Smooth muscle cell (in vitro differentiated cells): Measurements from ENCODE around the gene TOR1B. TPM values are rescaled to one million over a fixed set of nuclear protein-coding genes. Genes with fewer than 3 reads are reported as not detected.

Experiments
- DNase-seq: peaks from one replicate; lab custom pipeline; 2025; ENCODE audit not compliant: unreplicated experiment; lab: John Stamatoyannopoulos, UW
- H2AFZ ChIP-seq: fragments of 200-600 bp; sonication (generic); 2 replicates; pipeline ENCODE4 v1.6.0; 2016; ENCODE audit warnings: antibody characterized with exemption, low read depth, mild to moderate bottlenecking
- H3F3A ChIP-seq: fragments of 200-600 bp; sonication (generic); 2 replicates; pipeline ENCODE4 v1.6.0; 2017; ENCODE audit warnings: antibody characterized with exemption, low read depth
- H3K27ac ChIP-seq: fragments of 200-600 bp; sonication (generic); 2 replicates; pipeline ENCODE4 v1.5.1; 2016; ENCODE audit warnings: low read depth, mild to moderate bottlenecking
- H3K27me3 ChIP-seq: fragments of 200-600 bp; sonication (generic); 2 replicates; pipeline ENCODE4 v1.6.1; 2016; ENCODE audit warnings: low read depth, mild to moderate bottlenecking
- H3K36me3 ChIP-seq: fragments of 200-600 bp; sonication (generic); 2 replicates; pipeline ENCODE4 v1.5.1; 2016; ENCODE audit warnings: low read depth
- H3K4me1 ChIP-seq: fragments of 200-600 bp; sonication (generic); 2 replicates; pipeline ENCODE4 v1.5.1; 2016; ENCODE audit warnings: low read depth
- H3K4me2 ChIP-seq: fragments of 200-600 bp; sonication (generic); 2 replicates; pipeline ENCODE4 v1.6.0; 2016; ENCODE audit warnings: mild to moderate bottlenecking
- H3K4me3 ChIP-seq: fragments of 200-600 bp; sonication (generic); 2 replicates; pipeline ENCODE4 v1.5.1; 2016; ENCODE audit warnings: mild to moderate bottlenecking
- H3K79me2 ChIP-seq: fragments of 200-600 bp; sonication (generic); 2 replicates; pipeline ENCODE4 v1.6.0; 2016; ENCODE audit warnings: low read depth, mild to moderate bottlenecking
- H3K9ac ChIP-seq: fragments of 200-600 bp; sonication (generic); 2 replicates; pipeline ENCODE4 v1.6.0; 2016; ENCODE audit warnings: low read depth
- H3K9me3 ChIP-seq: fragments of 200-600 bp; sonication (generic); replicated peaks from 2 replicates; pipeline ENCODE4 v1.5.1; 2016; ENCODE audit warnings: low read depth
- H4K20me1 ChIP-seq: fragments of 200-600 bp; sonication (generic); 2 replicates; pipeline ENCODE4 v1.6.0; 2016; ENCODE audit warnings: low read depth
- CTCF ChIP-seq: fragments of 200-600 bp; sonication (generic); IDR thresholded peaks from 2 replicates; pipeline ENCODE4 v1.5.1; 2017; ENCODE audit warnings: borderline replicate concordance, mild to moderate bottlenecking, antibody characterized with exemption; ENCODE audit not compliant: insufficient read depth, poor library complexity, severe bottlenecking
- WGBS: methylation state at CpG from one replicate; pipeline ENCODE4 v1.1.7; 2016; ENCODE audit warnings: low lambda C conversion rate; 5-methylcytosine and 5-hydroxymethylcytosine counted together
- polyA plus RNA-seq: library from polyadenylated mRNA; unstranded; fragments of >200 nt; fragmentation: Nextera tagmentation; extraction: Ambion mirVana; gene quantifications from 2 replicates; pipeline ENCODE4 v1.2.1, GENCODE V29; 2016
- total RNA-seq: library from RNA; depleted of rRNA; stranded (reverse); fragments of >200 nt; gene quantifications from 2 replicates; pipeline ENCODE4 v1.2.3, GENCODE V29; 2014

Gene TOR1B
- total and polyA plus RNA-seq, 2 experiments from 2014 or later = 10.3 to 60.0 TPM

GRCh38 chr9:129836311-129837007 is 33.5 kb downstream of the TOR1B start:
- H3K9ac ChIP-seq = peak overlapping the region; percentile 97
- no peak overlapping the region for H3K27ac ChIP-seq

GRCh38 chr9:129838707-129839259 is 35.8 kb downstream of the TOR1B start:
- H3K9me3 ChIP-seq = no peaks in the 10 kb centered on the region
- no peak for DNase-seq
- H3K79me2 ChIP-seq = peaks cover 53% of the 10 kb centered on the region
- H2AFZ ChIP-seq = no peak overlapping the region
- H3K9ac ChIP-seq = peak overlapping the region; percentile 7
- H3F3A ChIP-seq = peaks cover 16% of the 10 kb centered on the region
- H3K4me1 ChIP-seq = peaks cover 12% of the 10 kb centered on the region
- H3K27ac ChIP-seq = peak overlapping the region; percentile 83
- WGBS = 30% methylated on average over 12 of the region's 12 CpGs
- no peaks in the 10 kb centered on the region for H3K27me3 ChIP-seq
- TF ChIP-seq CTCF = no peak
- H4K20me1 ChIP-seq = peaks cover 39% of the 10 kb centered on the region
- no peak overlapping the region for H3K4me3 ChIP-seq
- peak overlapping the region; percentile 78 for H3K4me2 ChIP-seq
- no peaks in the 10 kb centered on the region for H3K36me3 ChIP-seq

More at GRCh38 chr9:129836311-129837007, 33.5 kb downstream of the TOR1B start:
- H3F3A ChIP-seq = peaks cover 16% of the 10 kb centered on the region
- peaks cover 30% of the 10 kb centered on the region for H4K20me1 ChIP-seq
- no peak overlapping the region for H2AFZ ChIP-seq
- no peak for DNase-seq
- H3K9me3 ChIP-seq = no peaks in the 10 kb centered on the region
- no peak for TF ChIP-seq CTCF
- H3K4me2 ChIP-seq = peak overlapping the region; percentile 93
- peaks cover 12% of the 10 kb centered on the region for H3K4me1 ChIP-seq
- 70% methylated on average over 16 of the region's 16 CpGs for WGBS
- no peaks in the 10 kb centered on the region for H3K27me3 ChIP-seq
- H3K4me3 ChIP-seq = peak overlapping the region; percentile 75
- peaks cover 4% of the 10 kb centered on the region for H3K36me3 ChIP-seq
- peaks cover 44% of the 10 kb centered on the region for H3K79me2 ChIP-seq

GRCh38 chr9:129839324-129840023 is 36.5 kb downstream of the TOR1B start:
- Histone ChIP-seq H3K79me2 (peaks cover 46% of the 10 kb centered on the region), H2AFZ (no peak overlapping the region), H3K4me2 (peak overlapping the region; percentile 53)

More at GRCh38 chr9:129839324-129840023, 36.5 kb downstream of the TOR1B start:
- H3K4me3 ChIP-seq = no peak overlapping the region
- peaks cover 16% of the 10 kb centered on the region for H3F3A ChIP-seq
- H3K27ac ChIP-seq = peak overlapping the region; percentile 83
- TF ChIP-seq CTCF = no peak
- peaks cover 39% of the 10 kb centered on the region for H4K20me1 ChIP-seq
- WGBS = 56% methylated on average over 9 of the region's 10 CpGs
- H3K36me3 ChIP-seq = no peaks in the 10 kb centered on the region
- H3K9me3 ChIP-seq = no peaks in the 10 kb centered on the region
- H3K27me3 ChIP-seq = no peaks in the 10 kb centered on the region
- H3K9ac ChIP-seq = peak overlapping the region; percentile 7
- no peak for DNase-seq
- H3K4me1 ChIP-seq = peaks cover 8% of the 10 kb centered on the region
